ENCODE measurements around the gene UBTFL1. TPM values are rescaled to one million over a fixed set of nuclear protein-coding genes. Genes with fewer than 3 reads are reported as not detected.

UBTFL1 gene
- total RNA-seq, 2 experiments from 2014 or later, result not detected

GRCh38 chr11:90134478-90135003 is 48.8 kb downstream of the UBTFL1 start, which contains the start of gene NAALAD2:
Gene NAALAD2, plus strand, starts transcription at chr11:90134663. Its CDS starts 96 bp downstream, at chr11:90134759.
- H3K4me3 Mint-ChIP-seq, result peak within 1 kb of the TSS; percentile 64

GRCh38 chr11:90135016-90135415 is 49.3 kb downstream of the UBTFL1 start:
- peaks cover 1% of the 10 kb centered on the region for H3K9me3 Mint-ChIP-seq
- peaks cover 5% of the 10 kb centered on the region for H3K4me1 Mint-ChIP-seq
- peak overlapping the region; percentile 64 for H3K4me3 Mint-ChIP-seq
- DNase-seq (no peak), ATAC-seq (ENCODE audit: low read depth) (no peak)
- POLR2A ChIA-PET, result no interaction called here
- peaks cover 55% of the 10 kb centered on the region for H3K27me3 Mint-ChIP-seq
- no peak overlapping the region for H3K27ac Mint-ChIP-seq
- H3K36me3 Mint-ChIP-seq, result no peaks in the 10 kb centered on the region

More at GRCh38 chr11:90134478-90135003, 48.8 kb downstream of the UBTFL1 start, which contains the start of gene NAALAD2:
- ATAC-seq (ENCODE audit: low read depth) (peak; percentile 26), DNase-seq (peak; percentile 28)
- peaks cover 55% of the 10 kb centered on the region for H3K27me3 Mint-ChIP-seq
- POLR2A ChIA-PET, result no interaction called here
- no peaks in the 10 kb centered on the region for H3K36me3 Mint-ChIP-seq
- peaks cover 1% of the 10 kb centered on the region for H3K9me3 Mint-ChIP-seq
- peaks cover 5% of the 10 kb centered on the region for H3K4me1 Mint-ChIP-seq
- H3K27ac Mint-ChIP-seq, result no peak within 1 kb of the TSS

Other genes starting within 250 kb of the UBTFL1 start
- gene TRIM64B, start 207.5 kb upstream of the UBTFL1 start, total RNA-seq, result not detected
- not detected for gene TRIM49D1, start 163.7 kb upstream of the UBTFL1 start, total RNA-seq
- not detected for gene TRIM49D2, start 161.9 kb upstream of the UBTFL1 start, total RNA-seq
- not detected for gene TRIM64, start 119.9 kb upstream of the UBTFL1 start, total RNA-seq
- not detected for gene TRIM49C, start 54.8 kb upstream of the UBTFL1 start, total RNA-seq
- not detected for gene NAALAD2, start 48.7 kb downstream of the UBTFL1 start, total RNA-seq
- gene CHORDC1, start 137.1 kb downstream of the UBTFL1 start, total RNA-seq, result 10 to 100 TPM; 46.7 to 55.4 TPM